Testis (tissue), 3 donors: ENCODE data around the gene BCAS3. TPM values are rescaled to one million over a fixed set of nuclear protein-coding genes. Genes with fewer than 3 reads are reported as not detected.

ENCODE experiments used
- DNase-seq: peaks from one replicate; pipeline ENCODE4 v3.0.0-alpha.2; 2019
- H3K27ac ChIP-seq, 2 donors: fragments of 200-600 bp; sonication (generic); one replicate each; pipeline ENCODE4 v1.5.1; 2019
- H3K27me3 ChIP-seq: fragments of 200-600 bp; sonication (generic); one replicate; pipeline ENCODE4 v1.5.1; 2019
- H3K36me3 ChIP-seq: fragments of 200-600 bp; sonication (generic); one replicate; pipeline ENCODE4 v1.5.1; 2017; ENCODE audit warnings: low read depth; ENCODE audit errors: missing control alignments
- H3K4me1 ChIP-seq: fragments of 200-600 bp; sonication (generic); one replicate; pipeline ENCODE4 v1.5.1; 2019
- H3K4me3 ChIP-seq, 2 donors: fragments of 200-600 bp; sonication (generic); one replicate each; pipeline ENCODE4 v1.5.1; 2017 to 2019
- H3K9me3 ChIP-seq: fragments of 200-600 bp; sonication (generic); one replicate; pipeline ENCODE4 v1.5.1; 2017
- CTCF ChIP-seq, 3 experiments: fragments of 450-650 bp in 2 of 3; fragments of 200-600 bp in 1 of 3; sonication (generic) in 1 of 3; IDR thresholded peaks; one replicate each; pipeline ENCODE4 v1.5.1; 2016 to 2019; ENCODE audit warnings: antibody characterized with exemption in 3 of 3, mild to moderate bottlenecking in 2 of 3, moderate library complexity in 1 of 3
- POLR2A ChIP-seq: fragments of 450-650 bp; IDR thresholded peaks from one replicate; pipeline ENCODE4 v1.6.1; 2017; ENCODE audit warnings: antibody characterized with exemption, mild to moderate bottlenecking, moderate library complexity
- WGBS, 2 donors: methylation state at CpG; one replicate each; pipeline ENCODE4 v1.1.5; 2018; 5-methylcytosine and 5-hydroxymethylcytosine counted together
- intact Hi-C: fragments of 100-400 bp; cut with DNase I; formaldehyde crosslinking; loops from one replicate; pipeline ENCODE4 v1.15.1; 2023; ENCODE audit warnings: low total_unique reads
- polyA plus RNA-seq: library from polyadenylated mRNA; stranded (reverse); fragments of 350-450 nt; fragmentation: Illumina TruSeq; extraction: RNeasy Lipid Tissue Mini Kit (QIAGEN cat#74804); gene quantifications from one replicate; pipeline ENCODE4 v1.2.3, GENCODE V29; 2014; ENCODE audit warnings: low read depth, low replicate concordance; ENCODE audit not compliant: insufficient read depth
- total RNA-seq, 2 donors: library from RNA; depleted of rRNA; stranded (reverse); fragments of >200 nt; gene quantifications; one replicate each; pipeline ENCODE4 v1.2.3, GENCODE V29; 2016

Gene BCAS3
- total and polyA plus RNA-seq, 3 donors from 2014 or later = 54.8 to 96.7 (median 73.0) TPM

GRCh38 chr17:61136296-61136695 lies 458.6 kb downstream of the BCAS3 start:
- no peak overlapping the region for H3K4me3 ChIP-seq
- intact Hi-C loops = no loop called here
- TF ChIP-seq POLR2A (no peak), CTCF (IDR thresholded peaks at IDR 0.05) (no peak)

GRCh38 chr17:61139219-61139618 lies 461.6 kb downstream of the BCAS3 start:
- H3K9me3 ChIP-seq = no peaks in the 10 kb centered on the region
- no peaks in the 10 kb centered on the region for H3K27me3 ChIP-seq
- no peaks in the 10 kb centered on the region for H3K4me1 ChIP-seq
- no peak for DNase-seq
- no peak for TF ChIP-seq CTCF (IDR thresholded peaks at IDR 0.05)
- TF ChIP-seq POLR2A = no peak
- H3K27ac ChIP-seq = no peak overlapping the region
- no peaks in the 10 kb centered on the region for H3K36me3 ChIP-seq
- intact Hi-C loops = no loop called here
- 62 to 72% methylated on average over 4 of the region's 4 CpGs for WGBS, 2 donors
- H3K4me3 ChIP-seq = no peak overlapping the region

More at GRCh38 chr17:61136296-61136695, 458.6 kb downstream of the BCAS3 start:
- WGBS, 2 donors = 81 to 90% methylated on average over 6 to 7 of the region's 7 CpGs
- Histone ChIP-seq H3K4me1 (no peaks in the 10 kb centered on the region), H3K36me3 (no peaks in the 10 kb centered on the region), H3K27me3 (no peaks in the 10 kb centered on the region), H3K27ac (no peak overlapping the region), H3K9me3 (no peaks in the 10 kb centered on the region)
- no peak for DNase-seq

- Histone ChIP-seq H3K9me3 (no peaks in the 10 kb centered on the region), H3K4me3 (no peak overlapping the region), H3K27me3 (no peaks in the 10 kb centered on the region), H3K36me3 (no peaks in the 10 kb centered on the region), H3K4me1 (peaks cover 8% of the 10 kb centered on the region), H3K27ac (no peak overlapping the region)
- intact Hi-C loops = no loop called here
- no peak for DNase-seq
- WGBS, 2 donors = 92% methylated on average over 3 of the region's 3 CpGs
- no peak for TF ChIP-seq CTCF (IDR thresholded peaks at IDR 0.05)
- TF ChIP-seq POLR2A = no peak
These were observed 462.6 kb downstream of the BCAS3 start for GRCh38 chr17:61140081-61140786.

- Histone ChIP-seq H3K4me3 (no peak overlapping the region), H3K9me3 (no peaks in the 10 kb centered on the region), H3K4me1 (peaks cover 11% of the 10 kb centered on the region), H3K27ac (peak overlapping the region in 1 of 2 donors; percentile 37), H3K36me3 (no peaks in the 10 kb centered on the region), H3K27me3 (no peaks in the 10 kb centered on the region)
- no peak for DNase-seq
- 55 to 59% methylated on average over 1 of the region's 1 CpG for WGBS, 2 donors
- intact Hi-C loops = no loop called here
- TF ChIP-seq POLR2A (no peak), CTCF (IDR thresholded peaks at IDR 0.05) (no peak)
These were observed 465.4 kb downstream of the BCAS3 start for GRCh38 chr17:61143026-61143425.

- WGBS, 2 donors = 58 to 68% methylated on average over 2 of the region's 2 CpGs
- intact Hi-C loops = no loop called here
- peak overlapping the region in 1 of 2 donors; percentile 37 for H3K27ac ChIP-seq
- peaks cover 11% of the 10 kb centered on the region for H3K4me1 ChIP-seq
- no peak for TF ChIP-seq CTCF (IDR thresholded peaks at IDR 0.05)
- no peak for TF ChIP-seq POLR2A
- no peaks in the 10 kb centered on the region for H3K9me3 ChIP-seq
- no peak for DNase-seq
- no peak overlapping the region for H3K4me3 ChIP-seq
- H3K27me3 ChIP-seq = no peaks in the 10 kb centered on the region
- no peaks in the 10 kb centered on the region for H3K36me3 ChIP-seq
These were observed 466.5 kb downstream of the BCAS3 start for GRCh38 chr17:61144137-61144536.
